Endothelial cell of umbilical vein (primary cell): ENCODE results near the gene MDH1.

ENCODE experiments used
- EZH2 ChIP-seq: IDR thresholded peaks from 2 replicates; pipeline ENCODE4 v1.6.1; 2012; ENCODE audit warnings: borderline replicate concordance, low read depth, mild to moderate bottlenecking, moderate library complexity, low read length, inconsistent platforms; ENCODE audit not compliant: severe bottlenecking
- FOS ChIP-seq: IDR thresholded peaks from 2 replicates; pipeline ENCODE4 v1.6.1; 2011; ENCODE audit warnings: mild to moderate bottlenecking, low read length, moderate library complexity, borderline replicate concordance; ENCODE audit not compliant: insufficient read depth
- GATA2 ChIP-seq: IDR thresholded peaks from 2 replicates; pipeline ENCODE4 v1.7.0; 2011; ENCODE audit warnings: low read depth, mild to moderate bottlenecking, moderate library complexity, mixed read lengths, low read length; ENCODE audit not compliant: insufficient read length, insufficient read depth
- JUN ChIP-seq: IDR thresholded peaks from 2 replicates; pipeline ENCODE4 v1.6.1; 2011; ENCODE audit warnings: borderline replicate concordance, low read depth; ENCODE audit not compliant: insufficient read length, insufficient read depth
- MAX ChIP-seq: IDR thresholded peaks from 2 replicates; pipeline ENCODE4 v1.6.1; 2011; ENCODE audit not compliant: insufficient read depth, insufficient read length
- MYC ChIP-seq: IDR thresholded peaks from one replicate; pipeline ENCODE4 v1.6.1; 2011; ENCODE audit warnings: mild to moderate bottlenecking, low read depth, low read length
- POLR2A ChIP-seq: IDR thresholded peaks from 2 replicates; pipeline ENCODE4 v1.6.1; 2012; ENCODE audit warnings: low read depth, mild to moderate bottlenecking, control low read depth, low read length
- POLR2AphosphoS5 ChIP-seq: IDR thresholded peaks from 2 replicates; pipeline ENCODE4 v1.6.1; 2012; ENCODE audit warnings: low read depth, mild to moderate bottlenecking, control low read depth, low read length, moderate library complexity; ENCODE audit not compliant: insufficient read depth
- TF ChIP-seq, protein P1 (sequence below), 2 donors: IDR thresholded peaks; 1 replicate in 1 of 2; 2 replicates in 1 of 2; pipeline ENCODE4 v1.5.1; 2011; ENCODE audit warnings: low read length in 2 of 2, mild to moderate bottlenecking in 2 of 2, moderate library complexity in 2 of 2, control low read depth in 1 of 2, inconsistent platforms in 1 of 2, low read depth in 1 of 2; ENCODE audit not compliant: insufficient read depth in 1 of 2; ENCODE audit errors: extremely low read depth in 1 of 2

GRCh38 chr2:63600881-63601460, 12.2 kb downstream of the MDH1 start:
- TF ChIP-seq, protein P1, sequence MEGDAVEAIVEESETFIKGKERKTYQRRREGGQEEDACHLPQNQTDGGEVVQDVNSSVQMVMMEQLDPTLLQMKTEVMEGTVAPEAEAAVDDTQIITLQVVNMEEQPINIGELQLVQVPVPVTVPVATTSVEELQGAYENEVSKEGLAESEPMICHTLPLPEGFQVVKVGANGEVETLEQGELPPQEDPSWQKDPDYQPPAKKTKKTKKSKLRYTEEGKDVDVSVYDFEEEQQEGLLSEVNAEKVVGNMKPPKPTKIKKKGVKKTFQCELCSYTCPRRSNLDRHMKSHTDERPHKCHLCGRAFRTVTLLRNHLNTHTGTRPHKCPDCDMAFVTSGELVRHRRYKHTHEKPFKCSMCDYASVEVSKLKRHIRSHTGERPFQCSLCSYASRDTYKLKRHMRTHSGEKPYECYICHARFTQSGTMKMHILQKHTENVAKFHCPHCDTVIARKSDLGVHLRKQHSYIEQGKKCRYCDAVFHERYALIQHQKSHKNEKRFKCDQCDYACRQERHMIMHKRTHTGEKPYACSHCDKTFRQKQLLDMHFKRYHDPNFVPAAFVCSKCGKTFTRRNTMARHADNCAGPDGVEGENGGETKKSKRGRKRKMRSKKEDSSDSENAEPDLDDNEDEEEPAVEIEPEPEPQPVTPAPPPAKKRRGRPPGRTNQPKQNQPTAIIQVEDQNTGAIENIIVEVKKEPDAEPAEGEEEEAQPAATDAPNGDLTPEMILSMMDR (IDR thresholded peaks at IDR 0.05; ENCODE audit: extremely low read depth in 1 of 2, insufficient read depth in 1 of 2, low read depth in 1 of 2, low read length in 2 of 2) = no peak
- TF ChIP-seq POLR2A (no peak), EZH2 (no peak), GATA2 (no peak), POLR2AphosphoS5 (no peak), FOS (no peak), MAX (no peak), MYC (no peak), JUN (no peak)
